Neural progenitor cell (in vitro differentiated cells): Measurements from ENCODE around the gene SYNDIG1. TPM values are rescaled to one million over a fixed set of nuclear protein-coding genes. Genes with fewer than 3 reads are reported as not detected.

Source experiments
- DNase-seq: peaks from one replicate; pipeline ENCODE4 v3.0.0-alpha.2; 2016; ENCODE audit warnings: low spot score
- H2AFZ ChIP-seq: fragments of 200-600 bp; sonication (generic); replicated peaks from 2 replicates; pipeline ENCODE4 v1.6.1; 2016; ENCODE audit warnings: antibody characterized with exemption
- H3F3A ChIP-seq: fragments of 200-600 bp; sonication (generic); 2 replicates; pipeline ENCODE4 v1.6.1; 2016; ENCODE audit warnings: antibody characterized with exemption, low read depth
- H3K27ac ChIP-seq: fragments of 200-600 bp; sonication (generic); 2 replicates; pipeline ENCODE4 v1.5.1; 2016; ENCODE audit warnings: mild to moderate bottlenecking
- H3K27me3 ChIP-seq: fragments of 200-600 bp; sonication (generic); 2 replicates; pipeline ENCODE4 v1.6.1; 2016; ENCODE audit warnings: mild to moderate bottlenecking, moderate library complexity
- H3K36me3 ChIP-seq: fragments of 200-600 bp; sonication (generic); 2 replicates; pipeline ENCODE4 v1.5.1; 2016
- H3K4me1 ChIP-seq: fragments of 200-600 bp; sonication (generic); 2 replicates; pipeline ENCODE4 v1.6.1; 2016; ENCODE audit warnings: mixed run types
- H3K4me2 ChIP-seq: fragments of 200-600 bp; sonication (generic); 2 replicates; pipeline ENCODE4 v1.6.1; 2016
- H3K4me3 ChIP-seq: fragments of 200-600 bp; sonication (generic); 2 replicates; pipeline ENCODE4 v1.5.1; 2016
- H3K79me2 ChIP-seq: fragments of 200-600 bp; sonication (generic); 2 replicates; pipeline ENCODE4 v1.6.1; 2016; ENCODE audit warnings: low read depth
- H3K9ac ChIP-seq: fragments of 200-600 bp; sonication (generic); 2 replicates; pipeline ENCODE4 v1.6.1; 2016
- H3K9me3 ChIP-seq: fragments of 200-600 bp; sonication (generic); 2 replicates; pipeline ENCODE4 v1.5.1; 2016; ENCODE audit warnings: low read depth
- H4K20me1 ChIP-seq: fragments of 200-600 bp; sonication (generic); 2 replicates; pipeline ENCODE4 v1.6.1; 2016; ENCODE audit warnings: low read depth
- H3K27ac Mint-ChIP-seq: 3 replicates; pipeline ENCODE4 v1.8.0; 2021; ENCODE audit warnings: mixed read lengths
- H3K27me3 Mint-ChIP-seq: 2 replicates; pipeline ENCODE4 v1.8.0; 2022; ENCODE audit warnings: low read depth, mild to moderate bottlenecking, inconsistent platforms, moderate library complexity, mixed read lengths; ENCODE audit not compliant: insufficient read depth
- H3K36me3 Mint-ChIP-seq: 3 replicates; pipeline ENCODE4 v1.8.0; 2021; ENCODE audit warnings: mixed read lengths
- H3K4me1 Mint-ChIP-seq: 3 replicates; pipeline ENCODE4 v1.8.0; 2021; ENCODE audit warnings: mixed read lengths
- H3K4me3 Mint-ChIP-seq: 3 replicates; pipeline ENCODE4 v1.8.0; 2021; ENCODE audit warnings: mild to moderate bottlenecking, moderate library complexity, mixed read lengths
- H3K9me3 Mint-ChIP-seq: 3 replicates; pipeline ENCODE4 v1.8.0; 2020; ENCODE audit warnings: mixed read lengths
- CTCF ChIP-seq: fragments of 200-600 bp; sonication (generic); IDR thresholded peaks from 2 replicates; pipeline ENCODE4 v1.5.1; 2017; ENCODE audit warnings: antibody characterized with exemption, mild to moderate bottlenecking
- EZH2 ChIP-seq: fragments of 200-600 bp; sonication (generic); IDR thresholded peaks from 2 replicates; pipeline ENCODE4 v1.6.1; 2017; ENCODE audit warnings: antibody characterized with exemption, mild to moderate bottlenecking, moderate library complexity
- EZH2phosphoT487 ChIP-seq: fragments of 200-600 bp; sonication (generic); IDR thresholded peaks from 2 replicates; pipeline ENCODE4 v1.6.1; 2017; ENCODE audit warnings: antibody characterized with exemption
- total RNA-seq: library from RNA; depleted of rRNA; stranded (reverse); fragments of >200 nt; gene quantifications from 2 replicates; pipeline ENCODE4 v1.2.3, GENCODE V29; 2015; ENCODE audit warnings: low replicate concordance

SYNDIG1 gene
- total RNA-seq, 1 donor from 2014 or later: 1.0 TPM

- Histone ChIP-seq H3K36me3 (no peaks in the 10 kb centered on the region), H4K20me1 (no peaks in the 10 kb centered on the region), H3K4me1 (no peaks in the 10 kb centered on the region), H3K9me3 (no peaks in the 10 kb centered on the region), H2AFZ (no peak overlapping the region), H3K9ac (no peak overlapping the region), H3K79me2 (no peaks in the 10 kb centered on the region), H3K27me3 (no peaks in the 10 kb centered on the region), H3K27ac (no peak overlapping the region), H3K4me2 (no peak overlapping the region), H3K4me3 (no peak overlapping the region), H3F3A (no peaks in the 10 kb centered on the region)
- Mint-ChIP-seq H3K27ac (no peak overlapping the region), H3K9me3 (peaks cover 3% of the 10 kb centered on the region), H3K4me1 (peaks cover 8% of the 10 kb centered on the region), H3K4me3 (no peak overlapping the region), H3K36me3 (no peaks in the 10 kb centered on the region), H3K27me3 (peaks cover 1% of the 10 kb centered on the region)
- TF ChIP-seq EZH2 (no peak), EZH2phosphoT487 (no peak), CTCF (no peak)
- DNase-seq: no peak
Observed at GRCh38 chr20:24643731-24644626, 174.6 kb downstream of the SYNDIG1 start.

GRCh38 chr20:24646321-24646720 lies 176.9 kb downstream of the SYNDIG1 start:
- Mint-ChIP-seq H3K4me1 (peaks cover 8% of the 10 kb centered on the region), H3K9me3 (peaks cover 3% of the 10 kb centered on the region), H3K27me3 (no peaks in the 10 kb centered on the region), H3K4me3 (no peak overlapping the region), H3K27ac (no peak overlapping the region), H3K36me3 (no peaks in the 10 kb centered on the region)
- Histone ChIP-seq H3F3A (no peaks in the 10 kb centered on the region), H3K79me2 (no peaks in the 10 kb centered on the region), H3K36me3 (no peaks in the 10 kb centered on the region), H3K4me3 (no peak overlapping the region), H3K9ac (no peak overlapping the region), H3K27ac (no peak overlapping the region), H4K20me1 (no peaks in the 10 kb centered on the region), H3K27me3 (no peaks in the 10 kb centered on the region), H2AFZ (no peak overlapping the region), H3K4me1 (no peaks in the 10 kb centered on the region), H3K9me3 (no peaks in the 10 kb centered on the region), H3K4me2 (no peak overlapping the region)
- TF ChIP-seq EZH2phosphoT487: no peak
- no peak for TF ChIP-seq EZH2
- no peak for TF ChIP-seq CTCF
- DNase-seq: no peak

GRCh38 chr20:24647713-24648112 lies 178.3 kb downstream of the SYNDIG1 start:
- no peak overlapping the region for H3K27ac ChIP-seq
- H3K9me3 Mint-ChIP-seq: peaks cover 3% of the 10 kb centered on the region
- H3K9ac ChIP-seq: no peak overlapping the region
- H3K4me1 Mint-ChIP-seq: peaks cover 8% of the 10 kb centered on the region
- H3K79me2 ChIP-seq: no peaks in the 10 kb centered on the region
- no peaks in the 10 kb centered on the region for H3K36me3 Mint-ChIP-seq
- no peaks in the 10 kb centered on the region for H3K27me3 ChIP-seq
- H3F3A ChIP-seq: no peaks in the 10 kb centered on the region
- no peak overlapping the region for H3K4me3 Mint-ChIP-seq
- no peaks in the 10 kb centered on the region for H3K27me3 Mint-ChIP-seq
- no peaks in the 10 kb centered on the region for H3K9me3 ChIP-seq
- H3K4me1 ChIP-seq: no peaks in the 10 kb centered on the region
- no peak for TF ChIP-seq CTCF
- TF ChIP-seq EZH2phosphoT487: no peak
- TF ChIP-seq EZH2: no peak
- no peaks in the 10 kb centered on the region for H4K20me1 ChIP-seq
- no peak overlapping the region for H3K27ac Mint-ChIP-seq
- DNase-seq: no peak
- H3K36me3 ChIP-seq: no peaks in the 10 kb centered on the region
- no peak overlapping the region for H3K4me3 ChIP-seq
- H3K4me2 ChIP-seq: no peak overlapping the region
- H2AFZ ChIP-seq: no peak overlapping the region
